Fibroblast of upper back skin (primary cell): ENCODE data around the gene GUCY2F.

Experiments used
- DNase-seq: peaks from one replicate; pipeline ENCODE4 v3.0.0-alpha.2; 2013

GUCY2F gene

GRCh38 chrX:109392895-109393294 lies 89.0 kb downstream of the GUCY2F start:
- no peak for DNase-seq

DNA sequence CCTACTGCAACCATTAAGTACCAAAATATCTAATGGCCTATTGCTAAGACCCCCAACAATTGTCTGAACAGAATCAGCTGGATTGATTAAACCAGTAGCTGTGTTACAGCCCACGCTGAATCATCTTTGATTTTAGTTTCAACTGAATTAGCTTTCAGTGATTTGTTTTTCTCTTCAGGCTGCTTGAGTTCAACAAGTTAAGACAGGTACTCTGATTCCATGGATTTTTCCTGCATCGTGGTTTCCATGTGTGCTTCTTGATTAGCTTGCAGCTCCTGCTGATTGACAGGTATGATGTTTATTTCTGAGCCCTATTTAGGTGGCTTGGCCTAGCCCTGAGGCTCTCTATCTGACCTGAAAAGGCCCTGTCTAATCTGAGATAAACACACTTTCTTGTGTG lies 91.3 kb downstream of the GUCY2F start:
- DNase-seq: no peak

- DNase-seq: no peak
Measured at GRCh38 chrX:109389917-109390316, 92.0 kb downstream of the GUCY2F start.

DNA sequence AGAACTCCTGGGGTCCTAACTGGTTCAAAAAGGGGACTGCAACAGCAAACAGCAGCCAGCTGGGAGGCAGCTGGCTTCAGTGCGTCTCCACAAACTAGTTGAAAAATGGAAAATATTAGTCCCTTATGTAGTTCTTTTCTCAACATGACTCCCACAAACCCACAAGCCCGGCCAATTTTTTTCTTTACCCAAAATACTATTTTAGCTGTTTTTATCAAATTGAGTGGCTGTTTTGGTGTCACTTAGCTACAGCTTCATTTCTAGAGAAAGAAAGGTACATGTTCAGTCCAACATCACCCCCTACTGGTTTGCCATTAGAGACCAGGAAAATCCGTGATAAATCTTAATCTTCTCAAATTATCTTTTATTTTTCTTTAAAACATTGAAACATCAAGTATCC lies 97.2 kb downstream of the GUCY2F start:
- DNase-seq: peak; percentile 43

- no peak for DNase-seq
Measured at GRCh38 chrX:109382332-109382731, 99.6 kb downstream of the GUCY2F start.

- DNase-seq: no peak
Measured at GRCh38 chrX:109378281-109378680, 103.6 kb downstream of the GUCY2F start.

DNA sequence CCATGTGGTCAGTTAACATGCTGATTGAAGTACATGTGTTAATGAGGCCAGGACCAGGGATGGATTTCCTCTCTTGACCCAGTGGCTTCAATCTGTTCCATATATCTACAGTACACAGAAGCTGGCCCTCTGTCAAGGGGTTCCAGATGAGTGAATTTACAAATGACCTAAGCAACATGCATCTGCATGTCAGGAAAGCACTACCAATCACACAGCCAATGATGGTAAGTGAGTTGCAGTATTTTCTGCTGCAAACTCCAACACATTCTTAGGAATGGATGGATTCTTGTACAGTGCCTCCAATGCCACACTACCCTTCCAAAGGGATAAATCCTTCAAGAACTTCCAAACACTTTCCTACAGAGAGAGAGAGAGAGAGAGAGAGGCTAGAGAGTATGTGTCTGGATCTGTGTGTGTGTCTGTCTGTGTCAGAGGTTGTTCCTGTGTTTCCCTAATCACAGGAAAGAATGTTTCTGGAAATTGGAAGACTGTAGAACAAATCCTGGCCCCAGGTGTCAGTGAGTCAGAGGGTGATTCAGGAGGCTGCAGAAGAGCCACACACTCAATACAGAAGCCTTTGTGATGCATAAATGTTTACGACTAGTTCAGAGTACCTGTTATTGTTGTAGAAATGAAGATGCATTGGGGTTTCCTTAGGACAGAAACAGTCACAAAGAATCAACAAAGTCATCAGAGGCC lies 107.5 kb downstream of the GUCY2F start:
- peak; percentile 39 for DNase-seq

GRCh38 chrX:109373468-109373867 lies 108.4 kb downstream of the GUCY2F start:
- no peak for DNase-seq

DNA sequence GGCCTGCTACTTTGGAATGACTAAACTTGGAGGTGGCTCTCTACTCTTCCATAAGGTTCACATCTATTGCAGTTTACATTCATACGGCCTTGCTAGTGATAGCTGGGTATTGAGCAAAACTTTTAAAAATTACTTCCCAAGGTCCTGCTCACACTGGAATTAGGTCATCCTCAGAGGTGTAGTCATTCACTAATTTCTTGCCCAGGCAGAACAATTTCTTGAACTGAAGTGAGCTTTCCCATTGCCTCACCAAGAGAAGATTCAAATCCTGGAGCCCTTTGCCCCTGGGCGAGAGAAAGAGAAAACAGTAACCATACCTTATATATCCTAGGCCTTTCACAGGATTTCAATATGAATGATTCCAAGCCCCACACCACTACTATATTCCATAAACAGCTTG lies 109.2 kb downstream of the GUCY2F start:
- no peak for DNase-seq

- DNase-seq: peak; percentile 35
Measured at GRCh38 chrX:109372291-109372690, 109.6 kb downstream of the GUCY2F start.

- no peak for DNase-seq
Measured at GRCh38 chrX:109362101-109362500, 119.8 kb downstream of the GUCY2F start.

DNA sequence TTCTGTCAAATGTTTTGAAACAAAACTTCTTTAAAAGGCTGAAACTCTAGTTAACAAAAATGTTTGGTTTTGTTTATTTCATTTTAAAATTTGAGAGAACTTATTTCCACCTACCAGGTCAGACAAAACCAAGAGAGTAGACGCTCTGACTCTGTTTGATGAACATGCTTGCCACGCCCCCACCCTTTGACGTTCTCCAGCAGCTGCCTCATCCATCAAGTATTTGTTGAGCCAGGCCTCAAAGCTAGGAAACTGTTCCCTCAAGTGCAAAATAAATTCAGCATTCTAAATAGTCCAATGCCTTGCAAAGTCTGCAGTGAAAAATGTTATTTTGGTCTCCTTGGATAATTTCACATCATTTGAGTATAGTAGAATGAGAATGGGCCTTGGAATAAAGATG lies 121.6 kb downstream of the GUCY2F start:
- no peak for DNase-seq

DNA sequence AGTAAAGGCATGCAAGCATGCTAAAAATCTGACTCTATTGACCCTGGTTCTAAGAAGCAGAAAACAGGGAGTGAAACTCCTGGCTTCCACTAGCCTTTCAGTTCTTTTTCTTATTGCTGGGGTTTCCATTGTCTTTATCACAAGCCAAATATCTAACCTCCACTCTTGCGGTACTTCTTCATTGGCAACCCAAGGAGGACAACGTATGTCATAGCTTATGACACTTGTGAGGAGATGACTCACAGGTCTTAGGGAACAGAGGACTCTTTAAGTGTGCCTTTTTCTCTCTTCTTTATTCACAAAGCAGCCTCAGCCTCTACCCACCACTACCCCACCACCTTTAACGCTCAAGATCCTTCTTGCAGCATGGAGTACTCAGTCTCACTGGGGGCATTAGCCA lies 124.2 kb downstream of the GUCY2F start:
- no peak for DNase-seq

- no peak for DNase-seq
Measured at GRCh38 chrX:109356684-109357083, 125.2 kb downstream of the GUCY2F start.

DNA sequence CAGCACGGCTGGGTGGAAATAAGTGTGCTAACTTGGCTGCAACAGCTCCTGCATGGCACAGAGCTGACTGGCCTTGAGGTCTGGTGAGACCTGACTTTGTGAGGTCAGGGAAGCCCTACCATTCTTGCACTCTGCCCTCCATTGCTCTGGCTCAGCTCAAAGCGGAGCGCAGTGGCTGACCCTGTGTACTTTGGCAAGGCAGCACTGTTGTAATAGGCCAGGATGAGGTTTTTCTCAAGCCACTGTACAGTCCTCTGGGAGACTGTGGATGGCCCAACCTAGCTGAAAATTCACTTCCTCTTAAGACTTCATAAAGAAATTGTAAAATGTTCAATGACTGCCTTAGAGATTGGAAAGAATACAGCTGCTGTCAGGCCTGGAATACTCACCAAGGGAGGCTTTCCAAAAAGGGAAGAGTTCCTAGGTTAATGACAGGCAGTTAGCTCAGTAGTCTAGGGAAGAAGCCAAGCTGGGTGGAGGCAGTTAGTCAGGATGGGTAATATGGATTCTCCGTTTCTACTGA lies 129.8 kb downstream of the GUCY2F start:
- DNase-seq: peak; percentile 52

- DNase-seq: no peak
Measured at GRCh38 chrX:109351557-109351956, 130.3 kb downstream of the GUCY2F start.

DNA sequence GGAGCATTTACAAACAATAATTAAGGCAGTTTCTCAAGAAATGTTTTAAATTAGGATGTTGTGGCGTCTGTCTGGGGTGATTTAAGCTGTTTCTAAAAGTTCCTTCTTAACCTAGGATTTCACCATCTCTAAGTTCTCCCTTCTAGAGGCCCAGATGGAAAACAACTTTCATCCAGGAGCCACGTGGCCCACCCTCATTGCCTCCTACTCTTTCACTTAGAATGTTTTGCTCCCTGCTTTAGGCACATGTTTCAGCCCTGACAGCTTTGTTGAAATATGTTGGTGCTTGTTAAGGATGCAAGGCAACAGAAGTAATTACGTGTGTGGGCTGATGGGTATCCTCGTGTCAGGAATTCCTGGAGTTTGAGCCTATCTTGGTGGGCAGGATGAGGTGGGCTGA lies 131.3 kb downstream of the GUCY2F start:
- no peak for DNase-seq

DNA sequence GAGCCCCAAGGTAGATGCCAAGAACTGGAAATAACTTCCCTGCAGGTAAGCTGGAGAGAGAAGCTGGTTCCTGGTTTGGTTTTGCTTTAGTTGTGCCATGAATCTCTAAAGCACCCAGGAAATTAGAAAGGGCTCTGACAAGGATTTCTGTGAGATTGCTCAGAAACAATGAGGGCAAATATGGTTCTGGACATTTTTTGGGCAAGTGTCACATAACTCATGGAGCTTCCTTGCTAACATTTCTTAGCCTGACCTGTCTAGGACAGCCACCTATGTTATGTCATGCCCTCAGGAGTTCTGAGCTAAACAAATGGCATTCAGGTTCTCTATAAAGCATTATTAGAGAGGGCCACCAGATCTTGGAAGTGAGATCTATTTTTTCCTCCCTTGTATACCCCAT lies 131.8 kb downstream of the GUCY2F start:
- no peak for DNase-seq

DNA sequence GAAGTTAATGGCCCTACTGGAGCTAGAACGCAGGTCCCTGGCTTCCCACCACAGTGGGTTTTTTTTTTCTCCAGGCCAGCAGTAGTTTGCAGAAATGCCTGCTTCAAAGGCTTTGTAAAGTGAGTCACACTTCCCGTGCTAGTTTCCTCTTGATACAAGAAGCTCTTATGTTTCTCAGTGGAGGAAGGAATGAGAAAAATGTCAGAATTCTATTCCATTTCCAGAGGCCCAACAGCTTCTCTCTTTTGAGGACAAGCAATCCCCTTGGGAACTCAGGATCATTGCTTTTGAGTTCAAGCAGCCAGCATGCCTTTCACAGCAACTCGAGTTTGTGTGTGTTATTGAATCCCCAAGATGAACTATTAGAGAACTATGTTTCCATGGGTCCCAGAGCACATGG lies 134.3 kb downstream of the GUCY2F start:
- peak; percentile 95 for DNase-seq

GRCh38 chrX:109346491-109346890 lies 135.4 kb downstream of the GUCY2F start:
- peak; percentile 40 for DNase-seq

- DNase-seq: peak; percentile 59
Measured at GRCh38 chrX:109345856-109346255, 136.0 kb downstream of the GUCY2F start.

GRCh38 chrX:109344678-109345077 lies 137.2 kb downstream of the GUCY2F start:
- DNase-seq: peak; percentile 85

GRCh38 chrX:109344101-109344500 lies 137.8 kb downstream of the GUCY2F start:
- peak; percentile 70 for DNase-seq

- DNase-seq: peak; percentile 49
Measured at GRCh38 chrX:109343671-109344070, 138.2 kb downstream of the GUCY2F start.

GRCh38 chrX:109336141-109336540 lies 145.7 kb downstream of the GUCY2F start:
- DNase-seq: no peak
